Measurements from ENCODE around the gene AP1G1. TPM values are rescaled to one million over a fixed set of nuclear protein-coding genes. Genes with fewer than 3 reads are reported as not detected.

AP1G1 gene
- polyA plus RNA-seq, 1 experiment = 90.6 TPM

- Histone ChIP-seq H3K4me3 (ENCODE audit: low read depth, low read length) (no peak overlapping the region), H3K27ac (ENCODE audit: low read depth, low read length) (no peak overlapping the region), H3K27me3 (ENCODE audit: control insufficient read depth, insufficient read depth, low read length) (no peaks in the 10 kb centered on the region), H3K9me3 (ENCODE audit: control insufficient read depth, insufficient read depth, low read length) (no peaks in the 10 kb centered on the region)
- POLR2A ChIA-PET = interaction anchor here (0.6 kb wide), 1 partner anchor 167 kb away, joined by 3 read pairs; no protein-coding TSS in a partner anchor
- no peak for DNase-seq (ENCODE audit: low read depth, low spot score)
- no peak for TF ChIP-seq CTCF (IDR thresholded peaks at IDR 0.05; ENCODE audit: low read depth, low read length)
- CTCF ChIA-PET = interaction anchor here (0.9 kb wide), 1 partner anchor 95 kb away, joined by 6 read pairs; no protein-coding TSS in a partner anchor
Measured at GRCh38 chr16:71706046-71706445, 102.6 kb downstream of the AP1G1 start.

- Histone ChIP-seq H3K27me3 (ENCODE audit: control insufficient read depth, insufficient read depth, low read length) (no peaks in the 10 kb centered on the region), H3K4me3 (ENCODE audit: low read depth, low read length) (no peak overlapping the region), H3K9me3 (ENCODE audit: control insufficient read depth, insufficient read depth, low read length) (no peaks in the 10 kb centered on the region), H3K27ac (ENCODE audit: low read depth, low read length) (no peak overlapping the region)
- ChIA-PET POLR2A (no interaction called here), CTCF (no interaction called here)
- no peak for DNase-seq (ENCODE audit: low read depth, low spot score)
- no peak for TF ChIP-seq CTCF (IDR thresholded peaks at IDR 0.05; ENCODE audit: low read depth, low read length)
Measured at GRCh38 chr16:71703333-71703732, 105.3 kb downstream of the AP1G1 start.

- no peaks in the 10 kb centered on the region for H3K9me3 ChIP-seq (ENCODE audit: control insufficient read depth, insufficient read depth, low read length)
- ChIA-PET CTCF (interaction anchor here (0.6 kb wide), 1 partner anchor 27 kb away, joined by 4 read pairs; no protein-coding TSS in a partner anchor), POLR2A (interaction anchor here (0.6 kb wide), 1 partner anchor 17 kb away, joined by 3 read pairs; no protein-coding TSS in a partner anchor)
- no peak for DNase-seq (ENCODE audit: low read depth, low spot score)
- no peak overlapping the region for H3K27ac ChIP-seq (ENCODE audit: low read depth, low read length)
- H3K4me3 ChIP-seq (ENCODE audit: low read depth, low read length) = no peak overlapping the region
- no peaks in the 10 kb centered on the region for H3K27me3 ChIP-seq (ENCODE audit: control insufficient read depth, insufficient read depth, low read length)
- no peak for TF ChIP-seq CTCF (IDR thresholded peaks at IDR 0.05; ENCODE audit: low read depth, low read length)
Measured at GRCh38 chr16:71700831-71701230, 107.8 kb downstream of the AP1G1 start.

- TF ChIP-seq CTCF (IDR thresholded peaks at IDR 0.05; ENCODE audit: low read depth, low read length) = no peak
- CTCF ChIA-PET = no interaction called here
- Histone ChIP-seq H3K9me3 (ENCODE audit: control insufficient read depth, insufficient read depth, low read length) (no peaks in the 10 kb centered on the region), H3K27me3 (ENCODE audit: control insufficient read depth, insufficient read depth, low read length) (no peaks in the 10 kb centered on the region), H3K4me3 (ENCODE audit: low read depth, low read length) (no peak overlapping the region), H3K27ac (ENCODE audit: low read depth, low read length) (no peak overlapping the region)
- POLR2A ChIA-PET = no interaction called here
- DNase-seq (ENCODE audit: low read depth, low spot score) = no peak
Measured at GRCh38 chr16:71698491-71698890, 110.1 kb downstream of the AP1G1 start.

- no peak overlapping the region for H3K4me3 ChIP-seq (ENCODE audit: low read depth, low read length)
- H3K27me3 ChIP-seq (ENCODE audit: control insufficient read depth, insufficient read depth, low read length) = no peaks in the 10 kb centered on the region
- H3K9me3 ChIP-seq (ENCODE audit: control insufficient read depth, insufficient read depth, low read length) = no peaks in the 10 kb centered on the region
- TF ChIP-seq CTCF (IDR thresholded peaks at IDR 0.05; ENCODE audit: low read depth, low read length) = no peak
- POLR2A ChIA-PET = no interaction called here
- H3K27ac ChIP-seq (ENCODE audit: low read depth, low read length) = no peak overlapping the region
- DNase-seq (ENCODE audit: low read depth, low spot score) = no peak
- CTCF ChIA-PET = interaction anchor here (0.6 kb wide), 1 partner anchor 22 kb away, joined by 5 read pairs; no protein-coding TSS in a partner anchor
Measured at GRCh38 chr16:71693164-71693563, 115.5 kb downstream of the AP1G1 start.
